Adipose tissue (tissue), 3 donors: ENCODE measurements around the gene SYT5. TPM values are rescaled to one million over a fixed set of nuclear protein-coding genes. Genes with fewer than 3 reads are reported as not detected.

Experiments
- polyA plus RNA-seq, 3 donors: library from polyadenylated mRNA; stranded (reverse); fragments of 200-250 nt; gene quantifications; one replicate each; pipeline ENCODE4 v1.2.3, GENCODE V29; 2013
- donor health status: healthy with polysubstance abuse.
- donor health status: Bipolar disorder and iron deficiency.
- donor health status: healthy.

The SYT5 gene
- polyA plus RNA-seq, 3 donors, result 0.27 to 1.8 (median 0.90) TPM

Other genes with a start within 250 kb of the SYT5 start
- gene NLRP7, start 232.8 kb downstream of the SYT5 start, polyA plus RNA-seq, result not detected
- gene NLRP2, start 213.9 kb downstream of the SYT5 start, polyA plus RNA-seq, result 1 to 10 TPM in 2 of 3 donors, not detected in 1; 1.4 to 2.4 TPM
- gene GP6, start 142.0 kb downstream of the SYT5 start, polyA plus RNA-seq, result under 1 TPM in 2 of 3 donors, not detected in 1; 0.21 to 0.30 TPM
- 10 to 100 TPM in 1 of 3 donors, 1 to 10 TPM in 2; 8.7 to 14.4 (median 9.6) TPM for gene RDH13, start 117.1 kb downstream of the SYT5 start, polyA plus RNA-seq
- gene EPS8L1, start 104.4 kb downstream of the SYT5 start, polyA plus RNA-seq, result 10 to 100 TPM in 1 of 3 donors, 1 to 10 TPM in 2; 7.8 to 13.3 (median 9.1) TPM
- 100 to 1,000 TPM in 2 of 3 donors, 10 to 100 TPM in 1; 61.3 to 158 (median 123) TPM for gene PPP1R12C, start 62.7 kb downstream of the SYT5 start, polyA plus RNA-seq
- gene TNNT1, start 31.1 kb downstream of the SYT5 start, polyA plus RNA-seq, result 10 to 100 TPM in 1 of 3 donors, 1 to 10 TPM in 1, under 1 TPM in 1; 0.90 to 16.5 (median 1.4) TPM
- 10 to 100 TPM in 1 of 3 donors, 1 to 10 TPM in 1, under 1 TPM in 1; 0.21 to 30.8 (median 1.1) TPM for gene TNNI3, start 22.6 kb downstream of the SYT5 start, polyA plus RNA-seq
- 1 to 10 TPM in 1 of 3 donors, under 1 TPM in 1, not detected in 1; 0.10 to 2.5 TPM for gene DNAAF3, start 13.7 kb downstream of the SYT5 start, polyA plus RNA-seq
- gene PTPRH, start 29.2 kb upstream of the SYT5 start, polyA plus RNA-seq, result 1 to 10 TPM; 3.0 to 5.5 (median 3.4) TPM
- gene TMEM86B, start 48.5 kb upstream of the SYT5 start, polyA plus RNA-seq, result 1 to 10 TPM; 2.1 to 4.0 (median 2.3) TPM
- 10 to 100 TPM; 12.9 to 31.3 (median 27.6) TPM for gene PPP6R1, start 78.7 kb upstream of the SYT5 start, polyA plus RNA-seq
- 10 to 100 TPM; 21.9 to 39.9 (median 35.0) TPM for gene HSPBP1, start 99.8 kb upstream of the SYT5 start, polyA plus RNA-seq
- 1 to 10 TPM in 1 of 3 donors, under 1 TPM in 2; 0.36 to 1.0 (median 0.79) TPM for gene BRSK1, start 103.7 kb upstream of the SYT5 start, polyA plus RNA-seq
- 1 to 10 TPM in 2 of 3 donors, under 1 TPM in 1; 0.74 to 4.0 (median 2.4) TPM for gene TMEM150B, start 145.1 kb upstream of the SYT5 start, polyA plus RNA-seq
- 1 to 10 TPM; 5.2 to 6.6 (median 6.5) TPM for gene KMT5C, start 159.6 kb upstream of the SYT5 start, polyA plus RNA-seq
- gene COX6B2, start 174.4 kb upstream of the SYT5 start, polyA plus RNA-seq, result under 1 TPM in 2 of 3 donors, not detected in 1; 0.03 to 0.06 TPM
- not detected for gene GARIN5B, start 183.0 kb upstream of the SYT5 start, polyA plus RNA-seq
- 1 to 10 TPM in 1 of 3 donors, under 1 TPM in 1, not detected in 1; 0.28 to 1.7 TPM for gene IL11, start 190.2 kb upstream of the SYT5 start, polyA plus RNA-seq
- gene TMEM190, start 196.5 kb upstream of the SYT5 start, polyA plus RNA-seq, result not detected
- gene TMEM238, start 204.0 kb upstream of the SYT5 start, polyA plus RNA-seq, result under 1 TPM in 2 of 3 donors, not detected in 1; 0.16 to 0.90 TPM
- gene RPL28, start 205.6 kb upstream of the SYT5 start, polyA plus RNA-seq, result 1,000 to 10,000 TPM in 2 of 3 donors, 100 to 1,000 TPM in 1; 888 to 2,238 (median 2,131) TPM
- 1 to 10 TPM; 2.9 to 9.3 (median 7.4) TPM for gene UBE2S, start 227.5 kb upstream of the SYT5 start, polyA plus RNA-seq